K562 (cell line): ENCODE measurements around the gene INPP4B. TPM values are rescaled to one million over a fixed set of nuclear protein-coding genes. Genes with fewer than 3 reads are reported as not detected.

Experiments used
- ATAC-seq: fragments of 200-7000 bp; cut with Tn5 transposase; 3 replicates; pipeline ENCODE4 v1.9.1; 2020; ENCODE audit warnings: moderate library complexity
- BruUV-seq: library from RNA; stranded (reverse); fragments of 400-500 nt; replicated peaks from 2 replicates; lab custom pipeline; 2021; lab: Mats Ljungman, UMichigan
- CTCF ChIA-PET: fragments of 300-600 bp; formaldehyde crosslinking; extraction: SDS; loops from one replicate; lab custom pipeline; 2021; ENCODE audit warnings: low intra/inter-chr PET ratio; lab: Yijun Ruan, JAX
- POLR2A ChIA-PET: fragments of 300-600, 350-650 bp; sonication (Branson Sonifier 250); formaldehyde crosslinking; extraction: SDS; loops from one replicate; lab custom pipeline; 2021; ENCODE audit warnings: antibody characterized with exemption, inconsistent platforms; lab: Yijun Ruan, JAX
- DNase-seq, 4 experiments: peaks; one replicate each; pipeline versions ENCODE4 v3.0.0 to v3.0.0-alpha.2; 2011 to 2018; ENCODE audit warnings: low spot score in 3 of 4, mixed read lengths in 3 of 4; ENCODE audit errors: extremely low read depth in 1 of 4
- FAIRE-seq: peaks from 2 replicates; lab custom pipeline; 2011; peaks lifted over from hg19 to GRCh38; lab: Jason Lieb, UNC
- H2AFZ ChIP-seq: 2 replicates; pipeline ENCODE4 v1.6.0; 2011; ENCODE audit warnings: low read depth, low read length, control low read depth, inconsistent platforms
- H3K27ac ChIP-seq: fragments of 200-600 bp; 3 replicates; pipeline ENCODE4 v1.8.0; 2011; ENCODE audit warnings: low read depth, mild to moderate bottlenecking, control low read depth, inconsistent platforms, low read length, moderate library complexity, mixed read lengths; ENCODE audit errors: extremely low read depth
- H3K27me3 ChIP-seq, 2 experiments: fragments of 300-600 bp in 1 of 2; 2 replicates in 1 of 2; 3 replicates in 1 of 2; pipeline versions ENCODE4 v1.6.0 to v1.8.0; 2011; ENCODE audit warnings: inconsistent platforms in 2 of 2, low read length in 2 of 2, mild to moderate bottlenecking in 1 of 2, mixed read lengths in 1 of 2, moderate library complexity in 1 of 2; ENCODE audit not compliant: control insufficient read depth in 2 of 2, insufficient read depth in 2 of 2
- H3K36me3 ChIP-seq: fragments of 300-600 bp; 3 replicates; pipeline ENCODE4 v1.8.0; 2011; ENCODE audit warnings: mild to moderate bottlenecking, low read length, inconsistent platforms; ENCODE audit not compliant: control insufficient read depth, insufficient read depth
- H3K4me1 ChIP-seq, 2 experiments: fragments of 200-600 bp in 1 of 2; replicated peaks in 1 of 2; 2 replicates in 1 of 2; 3 replicates in 1 of 2; pipeline versions ENCODE4 v1.5.1 to v1.8.0; 2011; ENCODE audit warnings: inconsistent platforms in 2 of 2, low read length in 2 of 2, mild to moderate bottlenecking in 1 of 2, mixed read lengths in 1 of 2, moderate library complexity in 1 of 2; ENCODE audit not compliant: control insufficient read depth in 2 of 2, insufficient read depth in 2 of 2
- H3K4me2 ChIP-seq: 2 replicates; pipeline ENCODE4 v1.6.1; 2011; ENCODE audit warnings: low read length, control low read depth, inconsistent platforms, mixed read lengths; ENCODE audit not compliant: insufficient read depth
- H3K4me3 ChIP-seq: fragments of 200-600 bp; sonication (generic), shearing (Covaris generic); 2 replicates; pipeline ENCODE4 v1.5.1; 2016; ENCODE audit warnings: control low read depth, inconsistent platforms
- H3K79me2 ChIP-seq: fragments of 200-600 bp; 3 replicates; pipeline ENCODE4 v1.8.0; 2011; ENCODE audit warnings: low read length, inconsistent platforms; ENCODE audit not compliant: control insufficient read depth, insufficient read depth
- H3K9ac ChIP-seq, 2 experiments: 2 replicates each; pipeline versions ENCODE4 v1.6.0 to v1.6.1; 2011; ENCODE audit warnings: low read depth in 2 of 2, low read length in 2 of 2, control low read depth in 1 of 2, inconsistent platforms in 1 of 2, mild to moderate bottlenecking in 1 of 2, mixed read lengths in 1 of 2; ENCODE audit not compliant: insufficient read depth in 1 of 2
- H3K9me1 ChIP-seq: one replicate; pipeline ENCODE4 v1.6.0; 2011; ENCODE audit warnings: inconsistent platforms, mild to moderate bottlenecking, low read length, moderate library complexity; ENCODE audit not compliant: control insufficient read depth, insufficient read depth
- H3K9me3 ChIP-seq: replicated peaks from 2 replicates; pipeline ENCODE4 v1.5.1; 2011; ENCODE audit warnings: low read depth, low read length, inconsistent platforms; ENCODE audit not compliant: control insufficient read depth, insufficient read depth
- H4K20me1 ChIP-seq: replicated peaks from 2 replicates; pipeline ENCODE4 v1.6.1; 2011; ENCODE audit warnings: low read length, inconsistent platforms, mixed read lengths; ENCODE audit not compliant: control insufficient read depth, insufficient read depth
- CBX8 ChIP-seq: fragments of 200-600 bp; sonication (generic); IDR thresholded peaks from 2 replicates; pipeline ENCODE4 v1.6.1; 2012; ENCODE audit warnings: borderline replicate concordance, mixed run types, low read depth, mild to moderate bottlenecking, moderate library complexity, mixed read lengths, low read length, control low read depth, inconsistent platforms; ENCODE audit not compliant: poor library complexity, severe bottlenecking; ENCODE audit errors: extremely low read depth
- MGA ChIP-seq: fragments of 450-650 bp; IDR thresholded peaks from 2 replicates; pipeline ENCODE4 v1.6.1; 2016; ENCODE audit warnings: mild to moderate bottlenecking, moderate library complexity
- PCBP1 ChIP-seq: fragments of 200-400 bp; formaldehyde crosslinking; IDR thresholded peaks from 2 replicates; pipeline ENCODE4 v1.6.1; 2018; ENCODE audit warnings: mild to moderate bottlenecking, low read depth, low read length; ENCODE audit not compliant: poor library complexity, severe bottlenecking
- RFX7 ChIP-seq: fragments of 250-450 bp; sonication (Bioruptor Pico); IDR thresholded peaks from 2 replicates; pipeline ENCODE4 v1.5.1; 2021; ENCODE audit warnings: mild to moderate bottlenecking
- SP2 ChIP-seq: IDR thresholded peaks from 2 replicates; pipeline ENCODE4 v1.6.1; 2011; ENCODE audit warnings: mild to moderate bottlenecking, low read depth, low read length, moderate library complexity; ENCODE audit not compliant: poor library complexity, severe bottlenecking; ENCODE audit errors: extremely low read depth
- WGBS: fragments of 100-300 bp; shearing (Covaris generic); methylation state at CpG from one replicate; pipeline ENCODE4 v1.1.6; 2016; ENCODE audit warnings: low coverage, mixed read lengths; ENCODE audit not compliant: insufficient coverage; ENCODE audit errors: missing lambda C conversion rate; 5-methylcytosine and 5-hydroxymethylcytosine counted together
- in situ Hi-C: fragments of 300-500 bp; cut with MboI; formaldehyde crosslinking; loops from 4 replicates; pipeline ENCODE4 v1.15.0; 2018; ENCODE audit warnings: inconsistent platforms, mixed read lengths
- intact Hi-C: fragments of 100-400 bp; cut with micrococcal nuclease; formaldehyde crosslinking; loops from 2 replicates; pipeline ENCODE4 v1.14.2; 2022
- polyA plus RNA-seq, 8 experiments: library from polyadenylated mRNA; depleted of rRNA in 4 of 8; stranded (reverse) in 5 of 8; unstranded in 3 of 8; fragments of >200 nt; fragmentation: Nextera tagmentation in 2 of 8; fragmentation: Illumina TruSeq in 1 of 8; extraction: Ambion mirVana in 2 of 8; extraction: Trizol in 1 of 8; gene quantifications; 2 replicates each; pipeline versions ENCODE4 v1.2.1 to v1.2.3, GENCODE V29; 2011 to 2014; ENCODE audit warnings: inconsistent platforms in 1 of 8, missing spikeins in 1 of 8
- total RNA-seq, 7 experiments: library from RNA; depleted of rRNA in 6 of 7; stranded (reverse); fragments of >200 nt in 6 of 7; fragmentation: Illumina TruSeq in 2 of 7; extraction: Trizol in 2 of 7; gene quantifications; 2 replicates each; pipeline versions ENCODE4 v1.2.1 to v1.2.3, GENCODE V29; 2011 to 2021; ENCODE audit warnings: low replicate concordance in 1 of 7

INPP4B gene
- total and polyA plus RNA-seq, 9 of the 15 experiments (the other 6 are each of a cell fraction or from before 2014, with no cell fraction given), result 0.04 to 0.11 TPM; not detected in 7

DNA sequence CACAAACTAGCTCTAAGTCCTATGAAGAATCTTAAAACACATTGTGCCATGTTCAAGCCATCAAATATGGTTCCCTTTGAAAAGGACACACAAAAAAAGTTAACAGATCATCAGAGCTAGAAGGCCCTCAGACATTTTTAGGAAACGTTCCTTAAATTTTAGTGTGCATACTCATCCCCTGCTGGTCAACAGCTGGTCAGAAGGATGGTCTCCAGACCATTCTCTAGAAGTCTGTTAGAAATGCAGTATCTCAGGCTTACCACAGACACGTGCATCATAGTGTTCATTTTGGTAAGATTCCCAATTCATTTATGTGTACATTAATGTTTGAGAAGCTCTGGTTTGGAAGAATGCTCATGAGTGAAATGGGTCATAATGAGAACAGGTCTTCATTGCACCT lies 523.1 kb downstream of the INPP4B start:
- Histone ChIP-seq H3K79me2 (no peaks in the 10 kb centered on the region), H3K9me1 (no peaks in the 10 kb centered on the region), H3K4me1 (no peaks in the 10 kb centered on the region), H4K20me1 (no peaks in the 10 kb centered on the region), H3K27me3 (no peaks in the 10 kb centered on the region), H3K9ac (no peak overlapping the region), H3K9me3 (no peaks in the 10 kb centered on the region), H3K27ac (no peak overlapping the region), H2AFZ (no peak overlapping the region), H3K4me3 (no peak overlapping the region), H3K36me3 (no peaks in the 10 kb centered on the region), H3K4me2 (no peak overlapping the region)
- ATAC-seq (no peak), DNase-seq (no peak), FAIRE-seq (no peak)
- no TSS peak for BruUV-seq
- intact Hi-C loops (no loop called here), in situ Hi-C loops (no loop called here)
- WGBS, result 0% methylated on average over 2 of the region's 2 CpGs
- ChIA-PET CTCF (no interaction called here), POLR2A (no interaction called here)
- TF ChIP-seq MGA, result no peak
- no peak for TF ChIP-seq PCBP1
- TF ChIP-seq CBX8, result no peak
- no peak for TF ChIP-seq SP2
- TF ChIP-seq RFX7 (CRISPR knock-in tag), result no peak
